ENCODE results near the gene SCN1A. TPM values are rescaled to one million over a fixed set of nuclear protein-coding genes. Genes with fewer than 3 reads are reported as not detected.

The SCN1A gene
- total and polyA plus RNA-seq, 2 donors (not counting 3 experiments of a cell fraction or from before 2014, with no cell fraction given): not detected

DNA sequence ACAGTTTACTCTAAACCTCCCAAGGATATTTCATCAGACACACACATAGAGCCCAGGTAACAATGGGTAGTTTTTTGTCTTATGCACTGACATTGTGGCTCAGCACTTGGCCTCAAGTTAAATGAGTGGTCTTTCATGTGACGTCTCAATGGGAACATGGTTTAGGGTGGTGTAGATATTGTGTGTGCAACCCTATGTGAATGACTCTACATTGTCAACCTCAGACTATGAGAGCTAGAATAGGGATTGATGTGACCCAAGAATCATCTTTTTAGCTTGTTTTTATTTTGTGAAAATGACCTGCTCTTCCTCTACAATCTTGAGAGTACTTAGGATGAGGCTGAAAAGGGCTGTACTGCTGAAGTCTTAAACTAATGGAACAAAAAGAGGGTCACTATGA lies 86.2 kb downstream of the SCN1A start:
- Histone ChIP-seq H3K27me3 (ENCODE audit: control insufficient read depth in 2 of 2, insufficient read depth in 2 of 2, low read length in 2 of 2) (no peaks in the 10 kb centered on the region), H3K27ac (ENCODE audit: insufficient read depth, low read depth, low read length) (no peak overlapping the region), H3K9ac (replicated peaks; ENCODE audit: extremely low read depth, insufficient read depth, low read length) (no peak overlapping the region), H3K79me2 (ENCODE audit: control insufficient read depth, insufficient read depth, low read length) (no peaks in the 10 kb centered on the region), H3K36me3 (ENCODE audit: control insufficient read depth in 2 of 2, extremely low read depth in 1 of 2, insufficient read depth in 2 of 2, low read length in 2 of 2) (no peaks in the 10 kb centered on the region), H3K4me2 (ENCODE audit: insufficient read depth, low read length) (no peak overlapping the region), H3K9me1 (replicated peaks; ENCODE audit: control insufficient read depth, extremely low read depth, insufficient read depth, low read length) (no peaks in the 10 kb centered on the region), H3K9me3 (replicated peaks; ENCODE audit: control insufficient read depth, insufficient read depth, low read length) (no peaks in the 10 kb centered on the region), H3K4me1 (ENCODE audit: control insufficient read depth, extremely low read depth, insufficient read depth, low read length) (no peaks in the 10 kb centered on the region), H2AFZ (ENCODE audit: low read depth, low read length) (no peak overlapping the region), H4K20me1 (replicated peaks; ENCODE audit: control insufficient read depth, extremely low read depth, insufficient read depth, low read length) (no peaks in the 10 kb centered on the region), H3K4me3 (replicated peaks in 1 of 3; ENCODE audit: insufficient read depth in 1 of 3, low read depth in 1 of 3, low read length in 3 of 3) (no peak overlapping the region)
- dilution Hi-C loops (cut with MboI; ENCODE audit: extremely low pct_ligation_motif_present, low sequenced_read_pairs) (no loop called here), intact Hi-C loops (cut with micrococcal nuclease) (no loop called here)
- ChIA-PET CTCF (interaction anchor here (1.9 kb wide), 1 partner anchor 15 kb away, joined by 8 read pairs; no protein-coding TSS in a partner anchor), POLR2A (no interaction called here)
- no peak for DNase-seq (ENCODE audit: low read depth, low spot score)
- FAIRE-seq: no peak
- no TSS peak for BruUV-seq (replicated peaks)
- TF ChIP-seq EZH2 (IDR thresholded peaks at IDR 0.05; ENCODE audit: borderline replicate concordance, low read depth, low read length, severe bottlenecking) (no peak), GATA2 (IDR thresholded peaks at IDR 0.05; ENCODE audit: insufficient read depth, insufficient read length, low read depth, low read length) (no peak), MYC (IDR thresholded peaks at IDR 0.05; ENCODE audit: low read depth, low read length) (no peak), POLR2A (IDR thresholded peaks at IDR 0.05; ENCODE audit: low read depth, low read length) (no peak), FOS (IDR thresholded peaks at IDR 0.05; ENCODE audit: borderline replicate concordance, insufficient read depth, low read length) (no peak), JUN (IDR thresholded peaks at IDR 0.05; ENCODE audit: borderline replicate concordance, insufficient read depth, insufficient read length, low read depth) (no peak), POLR2AphosphoS5 (IDR thresholded peaks at IDR 0.05; ENCODE audit: insufficient read depth, low read depth, low read length) (no peak)
- TF ChIP-seq, protein P1, sequence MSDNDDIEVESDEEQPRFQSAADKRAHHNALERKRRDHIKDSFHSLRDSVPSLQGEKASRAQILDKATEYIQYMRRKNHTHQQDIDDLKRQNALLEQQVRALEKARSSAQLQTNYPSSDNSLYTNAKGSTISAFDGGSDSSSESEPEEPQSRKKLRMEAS (IDR thresholded peaks at IDR 0.05; ENCODE audit: insufficient read depth, insufficient read length): no peak
- TF ChIP-seq, protein P2, sequence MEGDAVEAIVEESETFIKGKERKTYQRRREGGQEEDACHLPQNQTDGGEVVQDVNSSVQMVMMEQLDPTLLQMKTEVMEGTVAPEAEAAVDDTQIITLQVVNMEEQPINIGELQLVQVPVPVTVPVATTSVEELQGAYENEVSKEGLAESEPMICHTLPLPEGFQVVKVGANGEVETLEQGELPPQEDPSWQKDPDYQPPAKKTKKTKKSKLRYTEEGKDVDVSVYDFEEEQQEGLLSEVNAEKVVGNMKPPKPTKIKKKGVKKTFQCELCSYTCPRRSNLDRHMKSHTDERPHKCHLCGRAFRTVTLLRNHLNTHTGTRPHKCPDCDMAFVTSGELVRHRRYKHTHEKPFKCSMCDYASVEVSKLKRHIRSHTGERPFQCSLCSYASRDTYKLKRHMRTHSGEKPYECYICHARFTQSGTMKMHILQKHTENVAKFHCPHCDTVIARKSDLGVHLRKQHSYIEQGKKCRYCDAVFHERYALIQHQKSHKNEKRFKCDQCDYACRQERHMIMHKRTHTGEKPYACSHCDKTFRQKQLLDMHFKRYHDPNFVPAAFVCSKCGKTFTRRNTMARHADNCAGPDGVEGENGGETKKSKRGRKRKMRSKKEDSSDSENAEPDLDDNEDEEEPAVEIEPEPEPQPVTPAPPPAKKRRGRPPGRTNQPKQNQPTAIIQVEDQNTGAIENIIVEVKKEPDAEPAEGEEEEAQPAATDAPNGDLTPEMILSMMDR (IDR thresholded peaks at IDR 0.05; ENCODE audit: extremely low read depth in 1 of 2, insufficient read depth in 1 of 2, low read depth in 1 of 2, low read length in 2 of 2): no peak

Measured in endothelial cell of umbilical vein (primary cell).